Measurements from ENCODE around the gene NADK2.
"Not testable (repeated sequence)": the region's sequence is repeated elsewhere in the genome, so short reads cannot be mapped to it uniquely, and the experiment has no call there.

Gene NADK2, protein sequence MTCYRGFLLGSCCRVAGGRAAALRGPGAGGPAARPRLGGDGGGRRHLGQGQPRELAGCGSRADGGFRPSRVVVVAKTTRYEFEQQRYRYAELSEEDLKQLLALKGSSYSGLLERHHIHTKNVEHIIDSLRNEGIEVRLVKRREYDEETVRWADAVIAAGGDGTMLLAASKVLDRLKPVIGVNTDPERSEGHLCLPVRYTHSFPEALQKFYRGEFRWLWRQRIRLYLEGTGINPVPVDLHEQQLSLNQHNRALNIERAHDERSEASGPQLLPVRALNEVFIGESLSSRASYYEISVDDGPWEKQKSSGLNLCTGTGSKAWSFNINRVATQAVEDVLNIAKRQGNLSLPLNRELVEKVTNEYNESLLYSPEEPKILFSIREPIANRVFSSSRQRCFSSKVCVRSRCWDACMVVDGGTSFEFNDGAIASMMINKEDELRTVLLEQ

DNA sequence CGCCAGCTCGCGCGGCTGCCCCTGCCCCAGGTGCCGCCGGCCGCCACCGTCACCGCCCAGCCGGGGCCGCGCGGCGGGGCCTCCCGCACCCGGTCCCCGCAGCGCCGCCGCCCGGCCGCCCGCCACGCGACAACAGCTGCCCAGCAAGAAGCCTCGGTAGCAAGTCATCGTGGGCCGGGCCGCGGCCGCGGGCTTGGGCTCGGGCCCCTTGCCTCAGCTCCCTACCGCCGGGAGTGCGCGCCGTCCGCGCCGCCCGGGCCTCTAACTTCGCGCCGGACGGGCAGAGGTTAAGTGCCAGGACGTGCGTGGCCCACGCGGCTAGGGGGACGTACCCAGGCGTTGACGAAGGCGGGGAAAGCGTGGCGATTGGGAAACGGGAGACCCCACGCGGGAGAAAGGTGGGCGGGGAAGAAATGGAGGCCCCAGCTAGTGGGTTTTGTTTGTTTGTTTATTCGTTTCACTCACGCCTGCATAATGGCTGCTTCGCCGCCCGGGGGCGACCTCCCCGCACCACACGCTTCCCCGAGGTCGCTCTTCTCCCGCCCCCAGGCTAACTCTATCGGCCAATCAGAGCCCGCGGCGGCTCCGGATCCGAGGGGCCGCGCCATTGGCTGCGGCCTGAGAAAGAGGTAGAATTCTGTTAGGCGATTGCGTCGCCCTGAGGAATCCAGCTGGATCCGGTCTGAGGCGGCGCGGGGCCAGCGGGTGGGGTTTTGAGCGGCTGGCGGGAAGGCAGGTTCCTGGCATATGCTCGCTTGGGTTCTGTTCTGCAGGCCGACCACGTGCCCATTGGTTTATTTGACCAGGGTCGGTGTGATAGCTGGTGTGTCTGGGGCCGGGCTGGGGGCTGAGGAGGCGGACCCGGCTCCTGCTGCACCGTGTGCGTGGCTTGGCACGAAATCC, at the start of gene NADK2:
Gene NADK2, minus strand, starts transcription at position 295 of the 903 bp plus-strand sequence. Its CDS starts 127 bp downstream, at position 168.
- in situ Hi-C loops (cut with MboI; ENCODE audit: low sequenced_read_pairs): no loop called here

DNA sequence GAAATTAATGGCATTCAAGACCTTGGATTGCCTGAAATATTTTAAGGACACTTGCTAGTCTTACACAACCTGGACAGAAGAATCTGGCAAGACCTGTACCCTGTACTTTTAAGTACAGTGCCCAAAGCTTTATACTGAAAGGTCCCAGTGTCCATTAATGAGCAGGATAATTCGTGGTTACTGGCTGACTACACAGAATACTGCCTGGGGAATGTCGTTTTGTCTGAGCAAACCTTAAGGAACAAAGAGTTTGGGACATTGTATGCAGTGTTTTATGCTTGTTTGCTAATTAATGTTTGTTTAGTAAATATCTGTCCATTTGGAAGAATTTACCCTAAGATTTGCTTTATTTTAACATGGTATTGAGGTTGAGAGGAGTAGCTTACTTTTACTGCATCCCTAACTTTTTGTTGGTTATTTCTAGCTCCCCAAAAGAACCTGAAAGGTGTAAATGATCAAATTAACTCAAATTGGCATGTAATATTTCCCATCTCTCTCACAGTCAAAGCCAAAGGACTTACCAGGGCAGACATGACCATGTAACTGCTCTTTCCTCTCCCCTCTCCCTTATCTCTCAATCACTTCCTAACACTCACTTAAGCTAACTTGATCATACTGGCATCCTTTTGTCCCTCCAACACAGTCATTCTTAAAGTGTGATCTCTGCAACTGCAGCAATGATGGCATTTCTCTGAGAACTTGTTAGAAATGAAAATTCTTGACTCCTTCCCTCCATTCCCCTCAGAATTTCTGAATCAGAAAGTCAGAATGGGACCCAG, 44.3 kb upstream of the NADK2 start:
- in situ Hi-C loops (cut with MboI; ENCODE audit: low sequenced_read_pairs): no loop called here

DNA sequence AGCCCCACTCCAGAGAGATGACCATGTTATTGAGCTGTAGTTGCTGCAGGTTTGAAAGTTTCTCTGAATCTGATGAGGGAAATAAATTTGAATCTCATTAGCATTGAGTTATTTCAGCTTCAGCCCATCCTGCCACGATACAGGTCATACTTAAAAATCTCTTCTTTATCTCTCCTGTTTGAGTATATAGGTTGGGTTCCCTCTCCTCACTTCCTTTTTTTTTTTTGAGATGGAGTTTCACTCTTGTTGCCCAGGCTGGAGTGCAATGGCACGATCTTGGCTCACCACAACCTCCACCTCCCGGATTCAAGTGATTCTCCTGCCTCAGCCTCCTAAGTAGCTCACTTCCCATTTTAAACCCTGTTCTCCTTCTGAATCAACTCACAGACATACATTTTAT, 42.0 kb upstream of the NADK2 start:
- in situ Hi-C loops (cut with MboI; ENCODE audit: low sequenced_read_pairs): not testable (repeated sequence)

DNA sequence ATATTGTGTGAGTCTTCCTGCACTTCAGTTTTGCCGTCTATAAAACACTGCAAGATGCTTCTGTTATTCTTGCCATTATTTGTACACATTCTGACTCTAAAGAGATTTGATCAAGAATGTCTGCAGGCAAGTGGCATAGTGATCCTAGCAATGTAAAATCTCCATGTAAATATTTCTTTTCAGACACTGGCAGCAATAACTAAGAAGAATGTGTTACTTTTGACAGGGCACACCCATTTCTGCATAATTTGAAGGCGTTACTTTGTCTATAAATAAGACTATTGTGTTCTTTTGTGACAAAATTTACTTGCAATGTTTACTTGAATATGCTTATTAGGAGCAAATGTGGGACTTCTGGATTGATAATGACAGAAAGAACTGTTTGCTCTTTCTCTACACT, 39.9 kb upstream of the NADK2 start:
- in situ Hi-C loops (cut with MboI; ENCODE audit: low sequenced_read_pairs): no loop called here

DNA sequence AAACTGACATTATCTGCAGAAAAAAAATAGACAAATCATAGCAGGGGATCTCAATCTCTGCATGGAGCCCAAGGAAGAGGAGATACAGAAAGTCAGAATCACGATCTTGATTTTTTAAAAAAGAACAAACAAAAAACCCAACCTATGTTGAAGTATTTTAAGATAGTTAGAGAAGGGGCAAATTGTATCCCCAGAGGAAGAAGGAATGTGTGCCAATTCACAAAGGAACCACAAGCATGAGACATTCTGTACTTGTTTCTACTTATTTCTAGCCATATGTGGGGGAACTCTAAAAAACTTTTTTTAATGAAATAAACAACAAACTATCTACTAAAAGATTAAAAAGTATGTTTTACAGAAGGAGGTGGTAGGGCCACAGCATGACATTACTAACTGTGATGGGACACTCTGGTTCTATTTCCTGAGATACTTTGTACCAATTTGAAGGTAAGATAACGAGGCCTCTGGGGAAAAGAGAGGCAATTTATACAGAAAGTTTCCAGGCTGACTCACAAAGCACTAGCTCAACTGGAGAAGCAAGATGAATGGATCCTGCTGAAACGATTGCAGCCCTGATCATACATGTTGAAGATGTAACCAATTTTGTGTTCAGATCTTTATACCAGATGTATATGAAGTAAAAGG, 37.5 kb upstream of the NADK2 start:
- in situ Hi-C loops (cut with MboI; ENCODE audit: low sequenced_read_pairs): no loop called here

DNA sequence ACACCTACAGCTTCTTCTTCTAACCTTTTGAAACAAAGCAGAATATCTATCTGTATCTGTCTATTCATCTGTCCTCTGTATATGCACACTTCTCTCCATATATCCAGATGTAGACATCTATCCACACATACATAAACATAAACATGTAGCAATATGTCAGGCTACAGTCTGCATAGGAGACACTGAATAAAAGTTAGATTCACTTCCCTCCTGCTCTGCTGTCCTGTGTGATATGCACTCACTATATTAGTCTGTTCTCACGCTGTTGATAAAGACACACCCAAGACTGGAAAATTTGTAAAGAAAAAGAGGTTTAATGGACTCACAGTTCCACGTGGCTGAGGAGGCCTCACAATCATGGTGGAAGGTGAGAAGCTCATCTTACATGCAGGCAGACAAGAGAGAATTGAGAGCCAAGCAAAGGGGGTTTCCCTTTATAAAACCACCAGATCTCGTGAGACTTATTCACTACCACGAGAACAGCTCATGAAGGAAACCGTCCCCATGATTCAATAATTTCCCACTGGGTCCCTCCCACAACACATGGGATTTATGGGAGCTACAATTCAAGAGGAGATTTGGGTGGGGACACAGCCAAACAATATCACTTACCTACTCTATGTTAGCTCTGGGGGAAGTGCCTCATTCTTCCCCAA, 35.9 kb upstream of the NADK2 start:
- in situ Hi-C loops (cut with MboI; ENCODE audit: low sequenced_read_pairs): no loop called here

DNA sequence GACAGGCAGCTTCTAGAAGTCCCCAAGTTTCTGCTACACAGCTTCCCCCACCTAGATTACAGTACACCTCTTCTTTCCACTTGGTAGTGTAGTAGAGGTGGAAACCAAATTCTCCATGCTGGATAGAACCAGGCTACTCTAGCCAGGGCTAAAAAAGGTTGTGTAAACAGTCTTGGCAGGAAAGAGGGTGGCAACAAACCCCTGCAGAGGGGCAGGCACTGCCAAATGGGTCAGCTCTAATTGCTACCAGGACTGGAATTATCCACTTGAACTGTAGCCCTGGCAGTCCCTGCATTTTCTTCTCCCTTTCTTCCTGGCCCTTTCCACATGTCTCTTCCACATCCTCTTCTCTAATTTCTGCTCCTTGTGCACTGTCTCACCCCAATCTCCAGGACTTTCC, 35.1 kb upstream of the NADK2 start:
- in situ Hi-C loops (cut with MboI; ENCODE audit: low sequenced_read_pairs): no loop called here

DNA sequence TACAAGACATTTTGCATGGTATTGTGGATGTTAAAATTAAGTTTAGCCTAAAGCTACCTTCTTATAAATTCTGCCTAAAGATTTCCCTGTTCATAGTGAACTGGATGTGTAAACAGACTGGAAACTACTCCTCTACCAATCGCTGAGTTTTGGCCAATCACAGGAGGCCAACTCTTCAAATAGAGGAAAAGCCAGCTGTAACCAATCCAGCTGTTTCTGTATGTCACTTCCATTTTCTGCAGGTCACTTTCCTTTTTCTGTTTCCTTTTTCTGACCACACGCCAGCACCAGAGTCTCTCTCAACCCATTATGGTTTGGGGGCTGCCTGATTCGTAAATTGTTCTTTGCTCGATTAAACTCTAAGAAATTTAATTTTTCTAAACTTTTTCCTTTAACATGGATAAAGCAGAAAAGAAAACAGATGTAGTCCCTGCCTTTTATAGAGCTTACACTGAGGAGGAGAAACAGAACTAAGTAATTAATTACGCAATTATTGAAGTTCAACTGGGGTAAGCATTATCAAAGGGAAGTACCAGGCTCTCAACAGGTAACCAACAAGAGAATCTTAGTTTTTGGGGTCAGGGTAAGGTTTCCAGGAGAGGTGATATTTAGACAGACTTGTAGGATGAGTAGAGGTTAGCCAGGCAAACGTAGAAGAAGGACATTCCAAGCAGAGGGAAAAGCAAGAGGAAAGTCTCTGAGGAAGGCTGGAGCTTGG, 32.2 kb upstream of the NADK2 start:
- in situ Hi-C loops (cut with MboI; ENCODE audit: low sequenced_read_pairs): no loop called here

DNA sequence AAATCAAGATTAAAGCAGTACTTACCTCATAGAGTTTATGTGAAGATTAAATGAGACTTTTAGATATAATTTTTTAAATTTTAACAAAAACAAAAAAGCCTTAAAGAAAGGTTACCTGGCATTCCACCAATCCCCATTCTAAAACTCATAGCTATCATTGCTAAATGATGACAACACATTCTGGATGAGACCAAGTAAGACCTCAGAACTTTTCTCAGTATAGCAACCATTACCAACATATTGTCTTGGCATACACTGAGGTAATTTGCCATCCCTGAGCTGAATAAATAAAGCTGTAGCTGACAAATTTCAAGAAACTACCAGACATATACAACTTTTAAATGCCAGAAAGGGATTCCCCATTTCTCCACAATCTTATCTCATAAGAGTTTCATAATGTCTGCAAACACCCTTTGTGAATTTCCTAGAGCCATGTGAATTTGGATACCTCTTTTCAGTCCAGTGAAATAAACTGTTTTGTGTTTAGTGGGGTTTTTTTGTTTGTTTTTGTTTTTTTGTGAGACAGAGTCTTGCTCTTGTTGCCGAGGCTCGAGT, 30.5 kb upstream of the NADK2 start:
- in situ Hi-C loops (cut with MboI; ENCODE audit: low sequenced_read_pairs): no loop called here

DNA sequence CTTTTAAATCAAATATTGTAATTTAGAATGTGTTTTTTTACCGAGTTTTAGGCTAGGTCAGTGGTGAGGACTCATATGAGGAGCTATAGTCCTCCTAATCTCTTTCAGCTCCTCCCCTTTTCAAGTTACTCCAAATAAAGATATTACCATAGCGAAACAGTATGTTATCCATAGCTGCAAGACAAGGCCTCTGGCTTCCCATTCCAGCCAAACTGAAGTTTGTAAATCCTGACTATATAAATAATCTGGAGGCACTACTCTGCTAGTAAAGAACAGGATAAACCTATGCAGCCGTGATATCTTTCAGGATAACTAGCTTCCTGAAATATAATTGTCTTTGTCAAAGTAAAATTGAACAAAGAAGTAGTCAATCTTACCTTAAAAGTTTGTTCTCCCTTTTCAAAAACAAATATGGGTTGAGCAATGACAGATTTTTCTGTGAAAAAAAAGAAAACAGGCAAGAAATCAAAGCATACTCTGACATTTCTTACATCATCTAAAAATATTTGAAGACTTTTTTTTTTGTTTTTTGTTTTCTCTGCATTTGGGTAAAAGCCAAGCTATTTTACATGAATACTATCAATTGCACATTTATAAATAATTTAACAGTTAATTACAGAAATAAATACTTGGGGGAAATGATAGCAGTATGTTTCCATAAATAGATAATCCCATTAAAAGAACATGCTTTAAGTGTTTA, 29.3 kb upstream of the NADK2 start:
- in situ Hi-C loops (cut with MboI; ENCODE audit: low sequenced_read_pairs): no loop called here

DNA sequence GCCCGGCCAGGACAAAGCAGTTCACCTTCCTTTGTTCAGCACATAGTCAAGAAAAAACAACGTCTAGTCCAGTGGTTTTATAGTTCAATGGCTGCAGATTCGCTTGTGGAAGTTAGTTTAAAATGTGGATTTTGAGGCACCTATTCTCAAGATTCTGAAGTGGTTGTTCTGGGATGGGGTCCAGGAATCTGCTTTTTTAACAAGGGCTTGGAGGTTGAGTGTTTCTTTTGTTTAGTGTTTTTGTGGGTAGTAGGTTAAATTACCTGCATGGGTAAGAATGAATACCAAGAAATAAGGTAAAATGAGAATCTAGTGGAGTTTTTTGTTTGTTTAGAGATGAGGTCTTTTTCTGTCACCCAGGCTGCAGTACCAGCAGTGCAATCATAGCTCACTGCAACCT, 28.4 kb upstream of the NADK2 start:
- in situ Hi-C loops (cut with MboI; ENCODE audit: low sequenced_read_pairs): no loop called here

DNA sequence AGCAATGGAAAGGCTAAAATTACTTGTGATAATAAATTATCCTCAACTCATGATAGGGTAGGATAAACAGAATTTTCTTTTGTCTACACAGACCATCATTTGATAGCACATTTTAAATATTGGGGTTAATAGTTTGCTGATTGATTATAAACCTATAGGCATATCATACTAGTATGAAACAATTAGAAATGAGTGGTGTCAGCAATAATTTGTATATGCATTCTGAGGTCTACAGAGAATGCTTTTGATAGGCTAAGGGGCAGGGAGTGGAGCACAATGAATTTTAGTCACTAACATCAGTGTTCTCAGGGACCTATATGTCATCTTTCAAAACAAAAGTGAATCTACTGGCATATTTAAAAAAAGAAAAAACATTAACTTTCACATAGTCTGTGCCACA, 27.8 kb upstream of the NADK2 start:
- in situ Hi-C loops (cut with MboI; ENCODE audit: low sequenced_read_pairs): no loop called here

DNA sequence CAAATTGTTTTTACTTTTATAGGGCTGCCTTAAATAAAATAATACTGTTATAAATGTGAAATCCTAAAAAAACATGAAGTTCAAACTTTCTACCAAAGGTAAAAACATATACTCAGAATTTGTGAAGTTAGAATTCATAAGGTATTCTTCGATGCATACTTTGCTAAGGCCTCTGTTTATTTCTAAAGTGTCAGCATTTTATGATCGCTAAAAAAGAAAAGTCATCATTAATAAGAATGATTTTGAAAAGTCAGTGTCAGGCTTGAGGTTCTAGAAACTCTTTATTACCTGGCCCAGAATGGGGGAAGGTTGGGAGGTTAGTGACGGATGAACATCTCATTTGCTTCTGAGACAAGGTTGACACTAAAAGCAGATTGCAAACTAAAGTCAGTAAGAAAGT, 26.2 kb upstream of the NADK2 start:
- in situ Hi-C loops (cut with MboI; ENCODE audit: low sequenced_read_pairs): no loop called here

DNA sequence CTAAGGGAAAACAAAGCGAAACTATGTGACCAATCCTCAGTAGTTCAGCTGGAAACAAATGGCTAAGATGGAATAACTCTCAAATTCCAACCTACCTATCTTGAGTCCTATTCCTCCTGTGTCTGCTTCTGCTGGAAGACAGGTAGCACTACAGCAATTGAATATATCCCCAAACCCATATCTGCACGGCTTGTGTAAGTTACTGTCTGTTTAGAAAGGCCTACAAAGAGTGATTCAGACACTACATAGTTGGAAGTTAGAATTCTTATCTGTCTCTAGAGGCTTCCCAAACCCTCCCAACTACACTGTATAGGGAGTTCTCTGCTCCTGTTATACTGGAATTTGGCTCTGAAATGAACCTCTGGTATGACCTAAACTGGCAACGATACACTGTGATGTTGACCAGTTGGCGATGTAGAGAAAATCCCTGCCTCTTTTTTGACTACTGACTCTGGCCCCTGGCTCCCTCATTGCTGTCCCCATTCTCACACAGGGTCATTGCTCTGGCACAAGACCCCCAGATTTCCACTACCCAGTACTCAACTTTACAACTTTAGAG, 22.6 kb upstream of the NADK2 start:
- in situ Hi-C loops (cut with MboI; ENCODE audit: low sequenced_read_pairs): no loop called here

DNA sequence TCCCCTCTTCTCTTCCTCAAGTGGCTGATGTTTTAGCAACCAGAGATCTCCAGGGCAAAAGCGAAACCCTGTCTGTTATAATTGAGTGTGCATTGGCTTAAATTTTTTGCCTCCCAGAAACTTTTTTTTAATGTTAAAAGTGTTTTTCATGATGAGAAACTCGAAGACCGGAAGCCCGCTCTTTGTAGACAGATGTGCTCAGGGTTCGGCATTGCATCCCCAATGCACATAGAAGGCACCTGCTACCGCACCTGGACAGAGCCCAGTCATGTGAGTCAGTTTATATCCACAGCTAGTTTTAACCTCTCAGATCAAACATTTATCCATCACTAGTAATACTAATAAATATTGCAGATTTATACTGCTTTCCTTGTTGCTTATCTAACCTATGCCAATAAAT, 19.5 kb upstream of the NADK2 start:
- in situ Hi-C loops (cut with MboI; ENCODE audit: low sequenced_read_pairs): no loop called here

DNA sequence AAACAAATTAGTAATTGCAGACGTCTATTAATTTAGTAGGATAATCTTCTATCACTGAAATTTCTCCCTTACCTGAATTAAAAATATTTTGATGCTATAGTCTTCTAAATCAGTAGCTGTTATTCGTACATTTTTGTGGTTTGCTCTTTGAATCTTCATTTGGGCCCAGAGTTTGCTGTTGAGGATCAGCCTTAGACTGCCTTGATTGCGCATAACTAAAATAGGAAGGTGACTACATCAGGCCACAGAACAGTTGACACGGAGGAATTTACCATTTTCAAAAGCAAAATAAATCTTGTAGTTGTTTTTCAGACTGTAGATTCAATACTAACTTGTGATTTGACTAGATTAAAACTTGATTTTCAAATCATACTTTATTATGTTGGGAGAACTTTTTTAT, 11.8 kb upstream of the NADK2 start:
- in situ Hi-C loops (cut with MboI; ENCODE audit: low sequenced_read_pairs): no loop called here

DNA sequence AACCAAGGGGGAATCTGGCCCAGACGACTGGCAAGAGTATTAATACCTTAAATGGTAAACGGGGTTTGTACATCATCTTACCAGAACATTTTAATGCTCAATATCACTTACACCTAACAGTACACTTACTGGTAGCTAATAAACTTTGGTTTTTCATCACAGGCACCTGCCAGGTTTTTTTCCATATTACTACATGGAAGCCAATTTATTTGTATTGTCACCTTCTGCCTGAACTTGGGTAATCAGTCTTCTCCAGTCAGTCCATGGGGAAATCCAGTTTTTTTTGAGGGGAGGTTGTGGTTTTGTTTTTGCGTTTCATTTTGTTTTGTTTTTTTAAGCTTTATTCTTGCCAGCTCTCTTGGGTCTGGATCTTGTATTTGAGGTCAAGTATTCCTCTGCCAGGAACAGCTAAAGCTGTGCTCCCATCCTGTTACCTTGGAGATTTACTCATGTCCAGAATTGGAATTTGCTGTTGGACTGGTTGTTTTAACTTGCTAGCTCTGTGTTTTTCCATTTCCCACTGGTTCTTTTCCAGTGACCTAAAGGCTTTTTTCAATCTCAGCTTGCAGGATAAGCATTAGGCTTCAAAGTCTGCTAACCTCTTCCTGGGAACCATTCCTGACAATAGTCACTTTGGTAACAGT, 11.1 kb upstream of the NADK2 start:
- in situ Hi-C loops (cut with MboI; ENCODE audit: low sequenced_read_pairs): no loop called here

DNA sequence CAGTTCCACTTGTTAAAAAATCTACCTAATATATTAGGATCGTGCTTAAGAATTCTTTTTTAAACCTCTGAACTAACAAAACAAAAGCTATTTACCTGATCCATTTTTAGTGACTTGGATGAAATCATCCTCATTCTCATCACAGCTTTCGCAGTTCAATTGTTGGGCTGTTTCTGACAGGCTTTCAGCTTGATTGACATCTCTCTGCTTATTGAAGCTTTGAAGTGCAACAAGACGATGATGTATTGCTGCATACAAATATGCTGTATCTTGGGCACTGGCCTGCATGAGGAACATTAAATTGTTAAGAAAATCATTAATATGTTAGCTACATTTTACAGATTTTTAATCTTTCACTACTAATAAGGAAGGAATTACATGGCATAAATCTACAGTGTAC, 9.5 kb upstream of the NADK2 start:
- in situ Hi-C loops (cut with MboI; ENCODE audit: low sequenced_read_pairs): no loop called here
